SK-N-SH treated with all-trans-retinoic acid at 6 μM for 48 hours (cell line): ENCODE measurements around the gene STAG2.
"Not testable (repeated sequence)": the region's sequence is repeated elsewhere in the genome, so short reads cannot be mapped to it uniquely, and the experiment has no call there.

Experiments
- ATAC-seq: fragments of 200-7000 bp; cut with Tn5 transposase; 3 replicates; pipeline ENCODE4 v1.9.1; 2020; ENCODE audit warnings: mild to moderate bottlenecking, moderate library complexity
- ARNTL ChIP-seq: fragments of 450-650 bp; formaldehyde crosslinking; IDR thresholded peaks from 2 replicates; pipeline ENCODE4 v1.5.0; 2020; ENCODE audit warnings: low read depth, mild to moderate bottlenecking, moderate library complexity, borderline replicate concordance
- BACH2 ChIP-seq: fragments of 250-450 bp; sonication (Bioruptor Pico); IDR thresholded peaks from 2 replicates; pipeline ENCODE4 v1.9.0; 2021; ENCODE audit warnings: mild to moderate bottlenecking, borderline replicate concordance
- ESRRG ChIP-seq: fragments of 250-450 bp; sonication (Bioruptor Pico); IDR thresholded peaks from 2 replicates; pipeline ENCODE4 v1.6.1; 2021; ENCODE audit warnings: mild to moderate bottlenecking
- GLIS3 ChIP-seq: fragments of 250-450 bp; sonication (Bioruptor Pico); IDR thresholded peaks from 2 replicates; pipeline ENCODE4 v1.5.0; 2020; ENCODE audit warnings: mild to moderate bottlenecking, moderate library complexity
- ISL1 ChIP-seq: fragments of 250-450 bp; sonication (Bioruptor Pico); IDR thresholded peaks from 2 replicates; pipeline ENCODE4 v2.1.2; 2022; ENCODE audit warnings: mild to moderate bottlenecking, moderate library complexity
- OSR1 ChIP-seq: fragments of 250-450 bp; sonication (Bioruptor Pico); IDR thresholded peaks from 2 replicates; pipeline ENCODE4 v1.8.0; 2022; ENCODE audit warnings: moderate library complexity, mild to moderate bottlenecking, inconsistent platforms
- PATZ1 ChIP-seq: fragments of 250-450 bp; sonication (Bioruptor Pico); IDR thresholded peaks from 2 replicates; pipeline ENCODE4 v1.8.0; 2020; ENCODE audit warnings: mild to moderate bottlenecking, moderate library complexity, borderline replicate concordance
- PPARA ChIP-seq: fragments of 250-450 bp; sonication (Bioruptor Pico); IDR thresholded peaks from 2 replicates; pipeline ENCODE4 v1.5.0; 2020; ENCODE audit warnings: mild to moderate bottlenecking, borderline replicate concordance
- RARB ChIP-seq: fragments of 250-450 bp; sonication (Bioruptor Pico); IDR thresholded peaks from 2 replicates; pipeline ENCODE4 v1.8.0; 2021; ENCODE audit warnings: mild to moderate bottlenecking, moderate library complexity
- SNAI2 ChIP-seq: fragments of 250-450 bp; sonication (Bioruptor Pico); IDR thresholded peaks from 2 replicates; pipeline ENCODE4 v1.5.0; 2020; ENCODE audit warnings: mild to moderate bottlenecking, moderate library complexity
- TCF4 ChIP-seq: fragments of 250-450 bp; sonication (Bioruptor Pico); IDR thresholded peaks from 2 replicates; pipeline ENCODE4 v1.8.0; 2021; ENCODE audit warnings: mild to moderate bottlenecking, moderate library complexity, borderline replicate concordance
- TOX ChIP-seq: fragments of 250-450 bp; sonication (Bioruptor Pico); IDR thresholded peaks from 2 replicates; pipeline ENCODE4 v1.8.0; 2021; ENCODE audit warnings: mild to moderate bottlenecking, moderate library complexity, borderline replicate concordance
- ZC3H10 ChIP-seq: fragments of 250-450 bp; sonication (Bioruptor Pico); IDR thresholded peaks from 2 replicates; pipeline ENCODE4 v1.5.1; 2021; ENCODE audit warnings: mild to moderate bottlenecking, moderate library complexity
- ZFP3 ChIP-seq: fragments of 250-450 bp; sonication (Bioruptor Pico); IDR thresholded peaks from 2 replicates; pipeline ENCODE4 v1.5.0; 2020; ENCODE audit warnings: mild to moderate bottlenecking, moderate library complexity
- ZFP30 ChIP-seq: fragments of 450-650 bp; formaldehyde crosslinking; IDR thresholded peaks from 2 replicates; pipeline ENCODE4 v1.5.0; 2022; ENCODE audit warnings: mild to moderate bottlenecking, moderate library complexity
- ZNF565 ChIP-seq: fragments of 450-650 bp; formaldehyde crosslinking; conservative IDR thresholded peaks from 2 replicates; pipeline ENCODE4 v1.5.0; 2020; ENCODE audit warnings: low read depth, mild to moderate bottlenecking, moderate library complexity
- ZNF70 ChIP-seq: fragments of 450-650 bp; formaldehyde crosslinking; IDR thresholded peaks from 2 replicates; pipeline ENCODE4 v1.5.0; 2020; ENCODE audit warnings: mild to moderate bottlenecking, moderate library complexity
- ZNF8 ChIP-seq: fragments of 450-650 bp; formaldehyde crosslinking; IDR thresholded peaks from 2 replicates; pipeline ENCODE4 v1.5.0; 2020; ENCODE audit warnings: mild to moderate bottlenecking, moderate library complexity
- TF ChIP-seq, protein P1 (sequence below): fragments of 250-450 bp; sonication (Bioruptor Pico); IDR thresholded peaks from 2 replicates; pipeline ENCODE4 v1.5.1; 2020; ENCODE audit warnings: low read depth, mild to moderate bottlenecking, moderate library complexity
- TF ChIP-seq, protein P2 (sequence below): fragments of 250-450 bp; sonication (Bioruptor Pico); IDR thresholded peaks from 2 replicates; pipeline ENCODE4 v1.5.0; 2020; ENCODE audit warnings: mild to moderate bottlenecking, moderate library complexity
- TF ChIP-seq, protein P3 (sequence below): fragments of 250-450 bp; sonication (Bioruptor Pico); IDR thresholded peaks from 2 replicates; pipeline ENCODE4 v1.8.0; 2021; ENCODE audit warnings: low read depth, mild to moderate bottlenecking, moderate library complexity, borderline replicate concordance

The STAG2 gene

DNA sequence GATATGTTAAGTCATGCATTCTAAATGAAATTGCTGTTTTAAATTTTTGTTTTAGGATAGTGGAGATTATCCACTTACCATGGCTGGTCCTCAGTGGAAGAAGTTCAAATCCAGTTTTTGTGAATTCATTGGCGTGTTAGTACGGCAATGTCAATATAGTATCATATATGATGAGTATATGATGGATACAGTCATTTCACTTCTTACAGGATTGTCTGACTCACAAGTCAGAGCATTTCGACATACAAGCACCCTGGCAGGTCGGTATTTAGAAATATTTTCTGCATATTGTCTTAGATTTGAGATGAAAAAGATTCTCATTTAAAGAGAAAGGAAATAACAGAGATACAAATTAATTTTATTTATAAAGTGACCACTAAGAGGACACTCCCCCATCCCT, 83.6 kb downstream of the STAG2 start:
- ATAC-seq, result no peak
- TF ChIP-seq, protein P1, sequence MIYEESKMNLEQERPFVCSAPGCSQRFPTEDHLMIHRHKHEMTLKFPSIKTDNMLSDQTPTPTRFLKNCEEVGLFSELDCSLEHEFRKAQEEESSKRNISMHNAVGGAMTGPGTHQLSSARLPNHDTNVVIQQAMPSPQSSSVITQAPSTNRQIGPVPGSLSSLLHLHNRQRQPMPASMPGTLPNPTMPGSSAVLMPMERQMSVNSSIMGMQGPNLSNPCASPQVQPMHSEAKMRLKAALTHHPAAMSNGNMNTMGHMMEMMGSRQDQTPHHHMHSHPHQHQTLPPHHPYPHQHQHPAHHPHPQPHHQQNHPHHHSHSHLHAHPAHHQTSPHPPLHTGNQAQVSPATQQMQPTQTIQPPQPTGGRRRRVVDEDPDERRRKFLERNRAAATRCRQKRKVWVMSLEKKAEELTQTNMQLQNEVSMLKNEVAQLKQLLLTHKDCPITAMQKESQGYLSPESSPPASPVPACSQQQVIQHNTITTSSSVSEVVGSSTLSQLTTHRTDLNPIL (CRISPR knock-in tag), result no peak
- TF ChIP-seq, protein P2, sequence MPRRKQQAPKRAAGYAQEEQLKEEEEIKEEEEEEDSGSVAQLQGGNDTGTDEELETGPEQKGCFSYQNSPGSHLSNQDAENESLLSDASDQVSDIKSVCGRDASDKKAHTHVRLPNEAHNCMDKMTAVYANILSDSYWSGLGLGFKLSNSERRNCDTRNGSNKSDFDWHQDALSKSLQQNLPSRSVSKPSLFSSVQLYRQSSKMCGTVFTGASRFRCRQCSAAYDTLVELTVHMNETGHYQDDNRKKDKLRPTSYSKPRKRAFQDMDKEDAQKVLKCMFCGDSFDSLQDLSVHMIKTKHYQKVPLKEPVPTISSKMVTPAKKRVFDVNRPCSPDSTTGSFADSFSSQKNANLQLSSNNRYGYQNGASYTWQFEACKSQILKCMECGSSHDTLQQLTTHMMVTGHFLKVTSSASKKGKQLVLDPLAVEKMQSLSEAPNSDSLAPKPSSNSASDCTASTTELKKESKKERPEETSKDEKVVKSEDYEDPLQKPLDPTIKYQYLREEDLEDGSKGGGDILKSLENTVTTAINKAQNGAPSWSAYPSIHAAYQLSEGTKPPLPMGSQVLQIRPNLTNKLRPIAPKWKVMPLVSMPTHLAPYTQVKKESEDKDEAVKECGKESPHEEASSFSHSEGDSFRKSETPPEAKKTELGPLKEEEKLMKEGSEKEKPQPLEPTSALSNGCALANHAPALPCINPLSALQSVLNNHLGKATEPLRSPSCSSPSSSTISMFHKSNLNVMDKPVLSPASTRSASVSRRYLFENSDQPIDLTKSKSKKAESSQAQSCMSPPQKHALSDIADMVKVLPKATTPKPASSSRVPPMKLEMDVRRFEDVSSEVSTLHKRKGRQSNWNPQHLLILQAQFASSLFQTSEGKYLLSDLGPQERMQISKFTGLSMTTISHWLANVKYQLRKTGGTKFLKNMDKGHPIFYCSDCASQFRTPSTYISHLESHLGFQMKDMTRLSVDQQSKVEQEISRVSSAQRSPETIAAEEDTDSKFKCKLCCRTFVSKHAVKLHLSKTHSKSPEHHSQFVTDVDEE (CRISPR knock-in tag), result no peak
- TF ChIP-seq ZNF8 (CRISPR knock-in tag), result no peak
- TF ChIP-seq ISL1 (CRISPR knock-in tag), result no peak
- TF ChIP-seq TOX (CRISPR knock-in tag), result no peak
- TF ChIP-seq RARB (CRISPR knock-in tag), result no peak
- no peak for TF ChIP-seq ARNTL
- no peak for TF ChIP-seq ZFP3 (CRISPR knock-in tag)
- TF ChIP-seq ESRRG (CRISPR knock-in tag), result no peak
- TF ChIP-seq BACH2 (CRISPR knock-in tag), result no peak
- no peak for TF ChIP-seq ZNF565
- TF ChIP-seq OSR1, result no peak
- no peak for TF ChIP-seq ZNF70 (CRISPR knock-in tag)
- no peak for TF ChIP-seq TCF4
- no peak for TF ChIP-seq ZC3H10
- TF ChIP-seq, protein P3, sequence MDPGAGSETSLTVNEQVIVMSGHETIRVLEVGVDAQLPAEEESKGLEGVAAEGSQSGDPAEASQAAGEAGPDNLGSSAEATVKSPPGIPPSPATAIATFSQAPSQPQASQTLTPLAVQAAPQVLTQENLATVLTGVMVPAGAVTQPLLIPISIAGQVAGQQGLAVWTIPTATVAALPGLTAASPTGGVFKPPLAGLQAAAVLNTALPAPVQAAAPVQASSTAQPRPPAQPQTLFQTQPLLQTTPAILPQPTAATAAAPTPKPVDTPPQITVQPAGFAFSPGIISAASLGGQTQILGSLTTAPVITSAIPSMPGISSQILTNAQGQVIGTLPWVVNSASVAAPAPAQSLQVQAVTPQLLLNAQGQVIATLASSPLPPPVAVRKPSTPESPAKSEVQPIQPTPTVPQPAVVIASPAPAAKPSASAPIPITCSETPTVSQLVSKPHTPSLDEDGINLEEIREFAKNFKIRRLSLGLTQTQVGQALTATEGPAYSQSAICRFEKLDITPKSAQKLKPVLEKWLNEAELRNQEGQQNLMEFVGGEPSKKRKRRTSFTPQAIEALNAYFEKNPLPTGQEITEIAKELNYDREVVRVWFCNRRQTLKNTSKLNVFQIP, result no peak
- TF ChIP-seq PPARA, result no peak
- TF ChIP-seq, all 23 proteins: peak for 0

DNA sequence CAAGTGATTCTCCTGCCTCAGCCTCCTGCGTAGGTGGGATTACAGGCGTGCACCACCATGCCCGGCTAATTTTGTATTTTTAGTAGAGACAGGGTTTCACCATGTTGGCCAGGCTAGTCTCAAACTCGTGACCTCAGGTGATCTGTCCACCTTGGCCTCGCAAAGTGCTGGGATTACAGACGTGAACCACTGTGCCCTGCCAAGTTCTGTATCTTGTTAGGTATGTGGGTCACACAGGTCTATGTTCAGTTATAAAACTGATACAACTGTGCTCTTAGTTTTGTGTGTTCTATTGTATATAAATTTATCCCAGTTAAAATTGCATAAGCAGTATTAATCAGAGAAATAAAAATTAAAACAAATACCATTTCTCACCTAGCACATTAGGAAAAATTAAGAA, 122.9 kb downstream of the STAG2 start:
- ATAC-seq, result not testable (repeated sequence)

- no peak for ATAC-seq
- no peak for TF ChIP-seq ZC3H10
- no peak for TF ChIP-seq ZNF70 (CRISPR knock-in tag)
- no peak for TF ChIP-seq ISL1 (CRISPR knock-in tag)
- TF ChIP-seq, protein P1 (CRISPR knock-in tag), result no peak
- TF ChIP-seq TOX (CRISPR knock-in tag), result no peak
- no peak for TF ChIP-seq PATZ1 (CRISPR knock-in tag)
- TF ChIP-seq PPARA, result no peak
- no peak for TF ChIP-seq TCF4
- TF ChIP-seq BACH2 (CRISPR knock-in tag), result no peak
- TF ChIP-seq ZNF8 (CRISPR knock-in tag), result no peak
- TF ChIP-seq GLIS3 (CRISPR knock-in tag), result no peak
- TF ChIP-seq SNAI2 (CRISPR knock-in tag), result no peak
- TF ChIP-seq ZFP3 (CRISPR knock-in tag), result no peak
- TF ChIP-seq ESRRG (CRISPR knock-in tag), result no peak
- TF ChIP-seq, protein P2 (CRISPR knock-in tag), result no peak
- no peak for TF ChIP-seq ZFP30
- TF ChIP-seq OSR1, result no peak
- TF ChIP-seq ZNF565, result no peak
These were observed 123.6 kb downstream of the STAG2 start for GRCh38 chrX:124085063-124085462.
